MM.1S (cell line): ENCODE data around the gene EIF2S3.

Source experiments
- DNase-seq: peaks from one replicate; pipeline ENCODE4 v3.0.0-alpha.2; 2015
- H2AFZ ChIP-seq: fragments of 300-600 bp; sonication (generic); 2 replicates; pipeline ENCODE4 v1.6.0; 2016; ENCODE audit warnings: antibody characterized with exemption, low read length
- H3F3A ChIP-seq: fragments of 300-600 bp; sonication (generic); 2 replicates; pipeline ENCODE4 v1.6.1; 2016; ENCODE audit warnings: mild to moderate bottlenecking, antibody characterized with exemption, low read length, moderate library complexity, mixed read lengths; ENCODE audit not compliant: insufficient read depth
- H3K27ac ChIP-seq: fragments of 300-600 bp; sonication (generic); 2 replicates; pipeline ENCODE4 v1.5.1; 2016; ENCODE audit warnings: mild to moderate bottlenecking, low read length
- H3K27me3 ChIP-seq: fragments of 300-600 bp; sonication (generic); replicated peaks from 2 replicates; pipeline ENCODE4 v1.6.0; 2016; ENCODE audit warnings: low read length; ENCODE audit not compliant: insufficient read depth
- H3K36me3 ChIP-seq: fragments of 300-600 bp; sonication (generic); replicated peaks from 2 replicates; pipeline ENCODE4 v1.6.1; 2016; ENCODE audit warnings: mild to moderate bottlenecking, low read length, mixed read lengths; ENCODE audit not compliant: insufficient read depth
- H3K4me1 ChIP-seq: fragments of 300-600 bp; sonication (generic); 2 replicates; pipeline ENCODE4 v1.6.1; 2016; ENCODE audit warnings: low read length, mixed read lengths
- H3K4me2 ChIP-seq: fragments of 300-600 bp; sonication (generic); 2 replicates; pipeline ENCODE4 v1.6.0; 2016; ENCODE audit warnings: low read depth, low read length
- H3K4me3 ChIP-seq: fragments of 300-600 bp; sonication (generic); 2 replicates; pipeline ENCODE4 v1.5.1; 2016; ENCODE audit warnings: low read length, mixed read lengths
- H3K79me2 ChIP-seq: fragments of 300-600 bp; sonication (generic); 2 replicates; pipeline ENCODE4 v1.6.1; 2016; ENCODE audit warnings: mixed run types, low read length, mixed read lengths
- H3K9ac ChIP-seq: fragments of 300-600 bp; sonication (generic); 2 replicates; pipeline ENCODE4 v1.6.1; 2016; ENCODE audit warnings: low read length, mixed read lengths
- H3K9me2 ChIP-seq: fragments of 300-600 bp; sonication (generic); replicated peaks from 2 replicates; pipeline ENCODE4 v1.6.1; 2016; ENCODE audit warnings: mild to moderate bottlenecking, low read length, mixed read lengths; ENCODE audit not compliant: insufficient read depth
- H3K9me3 ChIP-seq: fragments of 300-600 bp; sonication (generic); replicated peaks from 2 replicates; pipeline ENCODE4 v1.6.1; 2016; ENCODE audit warnings: mild to moderate bottlenecking, low read length, mixed read lengths; ENCODE audit not compliant: insufficient read depth
- H4K20me1 ChIP-seq: fragments of 300-600 bp; sonication (generic); 2 replicates; pipeline ENCODE4 v1.6.1; 2016; ENCODE audit warnings: mild to moderate bottlenecking, low read length, moderate library complexity, mixed read lengths; ENCODE audit not compliant: insufficient read depth
- CTCF ChIP-seq: fragments of 300-600 bp; sonication (generic); IDR thresholded peaks from 2 replicates; pipeline ENCODE4 v1.5.1; 2016; ENCODE audit warnings: antibody characterized with exemption, low read length, mixed read lengths
- EZH2 ChIP-seq: fragments of 300-600 bp; sonication (generic); optimal IDR thresholded peaks from 2 replicates; pipeline ENCODE3; 2017; ENCODE audit warnings: low read depth, mild to moderate bottlenecking, antibody characterized with exemption, low read length, mixed read lengths
- EZH2phosphoT487 ChIP-seq: fragments of 300-600 bp; sonication (generic); IDR thresholded peaks from 2 replicates; pipeline ENCODE4 v1.6.1; 2018; ENCODE audit warnings: antibody characterized with exemption, low read length

The EIF2S3 gene

GRCh38 chrX:24027985-24028384 is 26.8 kb upstream of the EIF2S3 start:
- Histone ChIP-seq H3K27me3 (no peaks in the 10 kb centered on the region), H3F3A (no peaks in the 10 kb centered on the region), H3K9me2 (no peaks in the 10 kb centered on the region), H3K79me2 (peaks cover 20% of the 10 kb centered on the region), H3K4me1 (no peaks in the 10 kb centered on the region), H3K36me3 (no peaks in the 10 kb centered on the region), H3K4me3 (no peak overlapping the region), H3K9ac (no peak overlapping the region), H3K27ac (no peak overlapping the region), H3K9me3 (no peaks in the 10 kb centered on the region), H4K20me1 (no peaks in the 10 kb centered on the region), H3K4me2 (no peak overlapping the region), H2AFZ (no peak overlapping the region)
- no peak for DNase-seq
- TF ChIP-seq EZH2 = no peak
- no peak for TF ChIP-seq EZH2phosphoT487
- no peak for TF ChIP-seq CTCF

DNA sequence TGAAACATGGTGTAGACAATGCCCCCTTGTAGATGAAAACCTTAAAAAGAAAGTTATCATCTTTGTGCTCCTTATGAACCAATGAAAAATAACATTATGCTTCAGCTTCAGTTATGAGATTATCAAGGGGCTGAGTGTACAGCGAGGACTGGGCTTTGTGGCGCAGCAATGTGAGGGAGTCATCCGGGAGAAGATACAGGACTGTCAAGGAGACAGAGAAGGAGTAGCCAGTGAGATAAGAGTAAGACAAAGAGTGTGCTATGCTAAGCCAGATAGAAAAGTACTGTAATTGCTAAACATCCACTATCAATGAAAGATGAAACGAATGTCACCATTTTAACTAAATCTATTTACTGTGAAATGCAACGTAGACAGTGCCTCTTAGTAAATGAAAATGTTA is 24.2 kb upstream of the EIF2S3 start:
- no peak overlapping the region for H3K4me3 ChIP-seq
- no peak overlapping the region for H2AFZ ChIP-seq
- H3K27me3 ChIP-seq = no peaks in the 10 kb centered on the region
- no peaks in the 10 kb centered on the region for H3F3A ChIP-seq
- no peaks in the 10 kb centered on the region for H4K20me1 ChIP-seq
- no peak overlapping the region for H3K9ac ChIP-seq
- no peak for DNase-seq
- H3K9me3 ChIP-seq = no peaks in the 10 kb centered on the region
- no peak overlapping the region for H3K27ac ChIP-seq
- no peaks in the 10 kb centered on the region for H3K79me2 ChIP-seq
- no peaks in the 10 kb centered on the region for H3K36me3 ChIP-seq
- H3K4me2 ChIP-seq = no peak overlapping the region
- no peaks in the 10 kb centered on the region for H3K4me1 ChIP-seq
- TF ChIP-seq CTCF (no peak), EZH2phosphoT487 (no peak), EZH2 (no peak)
- no peaks in the 10 kb centered on the region for H3K9me2 ChIP-seq

- Histone ChIP-seq H3K4me1 (no peaks in the 10 kb centered on the region), H3F3A (no peaks in the 10 kb centered on the region), H3K27ac (no peak overlapping the region), H3K9ac (no peak overlapping the region), H3K27me3 (no peaks in the 10 kb centered on the region), H4K20me1 (no peaks in the 10 kb centered on the region), H3K4me3 (no peak overlapping the region), H3K9me2 (no peaks in the 10 kb centered on the region), H2AFZ (no peak overlapping the region), H3K79me2 (no peaks in the 10 kb centered on the region), H3K4me2 (no peak overlapping the region), H3K36me3 (no peaks in the 10 kb centered on the region), H3K9me3 (no peaks in the 10 kb centered on the region)
- no peak for DNase-seq
- TF ChIP-seq EZH2phosphoT487 (no peak), CTCF (no peak), EZH2 (no peak)
These were observed 20.3 kb upstream of the EIF2S3 start for GRCh38 chrX:24034485-24034884.
